Esophagus squamous epithelium (tissue), 4 donors: ENCODE data around the gene GGCX.

Source experiments
- CTCF ChIP-seq, 6 experiments: fragments of 450-650 bp in 4 of 6; fragments of 200-600 bp in 2 of 6; sonication (generic) in 2 of 6; IDR thresholded peaks; one replicate each; pipeline ENCODE4 v1.5.1; 2016 to 2019; ENCODE audit warnings: antibody characterized with exemption in 6 of 6, mild to moderate bottlenecking in 4 of 6, moderate library complexity in 4 of 6
- POLR2A ChIP-seq, 4 donors: fragments of 450-650 bp; IDR thresholded peaks; one replicate each; pipeline ENCODE4 v1.6.1; 2017; ENCODE audit warnings: antibody characterized with exemption in 4 of 4, mild to moderate bottlenecking in 4 of 4, moderate library complexity in 3 of 4

GRCh38 chr2:85523903-85524335, 37.4 kb downstream of the GGCX start:
- no peak for TF ChIP-seq CTCF (IDR thresholded peaks at IDR 0.05)
- no peak for TF ChIP-seq POLR2A (IDR thresholded peaks at IDR 0.05)
